Fibroblast of gingiva (primary cell): ENCODE measurements around the gene STT3B.

Experiments
- DNase-seq: peaks from one replicate; pipeline ENCODE4 v3.0.0-alpha.2; 2011; ENCODE audit warnings: low read depth

STT3B gene

DNA sequence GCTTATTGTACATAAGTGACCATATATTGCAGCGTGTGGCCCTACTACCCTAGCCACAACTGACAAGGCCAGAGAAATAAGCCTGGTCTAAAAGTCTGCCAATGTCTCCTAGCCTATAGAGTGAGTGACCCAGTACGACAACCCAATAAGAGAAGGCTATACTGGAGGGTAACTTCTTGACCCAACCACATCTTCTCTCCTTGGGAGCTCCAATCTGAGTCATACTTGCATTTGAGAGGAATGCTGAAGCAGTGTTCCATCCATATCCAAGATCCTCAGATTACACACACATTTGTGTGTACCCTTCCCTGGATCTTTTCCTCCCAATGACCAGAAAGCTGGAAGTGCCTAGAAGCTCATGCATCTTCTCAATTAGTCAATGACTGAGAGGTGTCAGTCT, 11.3 kb upstream of the STT3B start:
- DNase-seq: no peak

DNA sequence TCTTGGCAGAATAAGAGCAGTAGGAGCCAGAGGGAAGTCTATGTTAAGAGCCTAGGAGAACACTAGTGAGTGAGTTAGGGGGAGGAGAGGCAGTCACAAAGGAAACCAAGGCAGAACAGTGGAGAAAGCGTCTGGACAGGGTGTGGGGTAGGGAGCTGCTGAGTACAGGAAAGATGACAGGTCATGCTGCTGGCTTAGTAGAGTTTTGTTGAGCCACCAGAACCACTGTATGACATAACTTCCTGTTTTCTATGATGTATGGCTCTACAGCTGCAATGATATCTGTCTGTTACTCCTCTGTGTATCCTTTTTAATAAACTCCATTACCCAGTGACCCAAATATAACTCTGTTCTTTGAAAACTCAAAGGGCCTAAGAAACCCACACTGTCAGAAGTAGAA, 10.6 kb upstream of the STT3B start:
- no peak for DNase-seq

DNA sequence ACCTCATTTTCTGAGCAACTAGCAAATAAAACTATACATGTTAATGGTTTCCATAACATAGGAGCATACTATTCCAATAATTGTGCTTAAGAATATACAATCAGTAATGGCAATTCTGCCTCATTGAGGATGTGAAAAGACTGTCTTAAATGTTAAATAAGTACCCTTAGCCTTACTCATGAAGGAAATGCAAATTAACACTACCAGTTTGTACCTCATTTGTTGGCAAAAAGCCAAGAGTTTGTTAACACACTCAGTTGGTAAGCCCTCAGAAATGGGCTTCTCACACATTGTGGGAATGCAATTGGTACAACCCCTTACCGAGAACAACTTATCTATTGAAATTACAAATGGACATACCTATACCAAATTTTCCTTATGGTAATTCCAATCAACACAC, 9.2 kb upstream of the STT3B start:
- no peak for DNase-seq

DNA sequence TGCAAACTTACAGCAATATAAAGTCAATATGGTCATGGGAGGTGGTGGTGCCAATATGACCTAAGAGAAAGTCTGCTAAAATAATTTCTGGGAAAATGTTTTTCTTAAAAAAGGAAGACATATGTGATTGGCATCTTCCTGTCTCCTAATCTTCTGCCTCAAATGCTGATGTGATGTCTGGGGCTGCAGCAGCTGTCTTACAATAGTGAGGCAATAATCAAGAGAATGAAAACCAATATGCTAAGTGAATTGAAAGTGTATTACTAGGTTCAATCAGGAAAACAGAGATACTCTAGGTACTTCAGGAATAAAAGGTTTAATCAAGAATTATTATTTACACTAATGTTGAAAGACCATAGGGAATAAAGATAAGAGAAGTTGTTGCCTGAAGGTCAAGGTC, 7.2 kb upstream of the STT3B start:
- DNase-seq: no peak

DNA sequence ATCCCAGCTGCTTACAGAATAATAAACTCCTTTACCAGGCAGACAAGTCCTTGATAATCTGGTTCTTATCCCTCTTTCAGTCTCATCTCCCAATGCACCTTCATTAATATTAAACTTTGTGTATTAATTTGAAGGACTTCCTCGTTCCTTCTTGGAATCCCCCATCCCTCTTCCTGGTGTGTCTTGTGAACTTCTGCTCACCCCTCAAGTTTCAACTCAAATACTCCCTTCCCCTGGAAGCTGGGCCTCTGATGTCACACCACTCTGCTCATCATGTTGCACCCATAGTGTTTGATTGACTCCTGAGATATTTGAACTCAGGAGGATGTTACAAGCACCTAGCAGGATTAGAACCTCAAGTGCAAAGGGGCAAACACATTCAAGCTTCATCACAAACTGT, 3.3 kb upstream of the STT3B start:
- DNase-seq: no peak

DNA sequence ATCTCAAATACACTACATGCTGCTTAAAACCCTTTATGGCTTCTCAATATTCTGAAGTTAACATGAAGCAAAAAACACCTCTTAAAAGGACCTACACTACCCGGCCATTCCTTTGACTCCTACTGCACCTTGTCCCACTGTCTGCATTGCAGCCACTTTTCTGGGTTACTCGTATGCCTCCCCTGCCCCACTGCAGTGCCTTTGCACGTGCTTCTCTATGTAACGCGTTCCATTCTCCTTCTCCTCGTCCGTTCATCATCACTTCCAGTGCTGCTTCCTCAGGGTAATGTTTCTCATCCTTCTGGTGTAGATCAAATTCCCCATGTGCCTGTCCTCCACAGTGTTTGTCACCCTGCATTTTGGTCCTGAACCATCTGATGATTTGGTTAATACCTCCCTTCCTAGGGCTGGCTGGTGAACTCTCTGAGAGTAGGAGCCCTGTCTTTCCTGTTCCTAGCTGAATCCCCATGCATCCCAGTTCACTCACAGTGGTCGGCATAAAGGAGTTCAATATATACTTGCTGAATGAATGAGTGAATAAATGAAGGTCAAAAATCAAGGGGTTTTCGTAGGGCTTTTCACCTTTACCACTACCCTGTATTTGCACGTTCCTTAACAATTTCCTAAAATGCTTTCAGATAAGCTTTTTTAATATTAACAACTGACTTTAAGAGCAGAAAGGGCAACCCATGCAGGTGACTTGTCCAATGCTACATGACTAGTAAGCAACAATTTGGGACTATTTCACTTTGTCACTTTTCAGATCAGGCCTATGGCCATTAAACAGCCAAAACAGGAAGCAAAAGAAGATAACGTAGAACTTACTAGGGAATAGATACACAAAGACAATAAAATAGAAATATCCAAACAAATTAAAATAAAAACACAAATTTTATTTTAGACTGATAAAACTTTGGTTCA, 2.4 kb upstream of the STT3B start:
- DNase-seq: no peak

DNA sequence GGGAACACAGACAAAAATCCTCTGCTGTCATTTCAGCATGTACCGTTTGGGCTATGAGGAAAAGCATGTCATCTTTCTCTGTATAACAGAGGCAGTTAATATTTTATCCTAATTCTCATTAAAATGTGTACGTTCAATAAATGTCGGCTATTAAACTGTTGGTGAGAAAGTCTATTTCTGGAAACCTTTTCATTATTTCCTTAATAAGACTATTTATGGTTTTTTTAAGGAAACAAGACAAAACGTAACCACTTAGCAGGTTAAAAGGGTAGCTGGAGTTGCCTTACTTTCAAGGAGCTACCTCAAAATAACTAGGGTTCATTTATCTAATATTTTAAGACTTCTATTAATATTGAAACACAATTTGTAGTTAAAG, 1.8 kb upstream of the STT3B start:
- DNase-seq: no peak

DNA sequence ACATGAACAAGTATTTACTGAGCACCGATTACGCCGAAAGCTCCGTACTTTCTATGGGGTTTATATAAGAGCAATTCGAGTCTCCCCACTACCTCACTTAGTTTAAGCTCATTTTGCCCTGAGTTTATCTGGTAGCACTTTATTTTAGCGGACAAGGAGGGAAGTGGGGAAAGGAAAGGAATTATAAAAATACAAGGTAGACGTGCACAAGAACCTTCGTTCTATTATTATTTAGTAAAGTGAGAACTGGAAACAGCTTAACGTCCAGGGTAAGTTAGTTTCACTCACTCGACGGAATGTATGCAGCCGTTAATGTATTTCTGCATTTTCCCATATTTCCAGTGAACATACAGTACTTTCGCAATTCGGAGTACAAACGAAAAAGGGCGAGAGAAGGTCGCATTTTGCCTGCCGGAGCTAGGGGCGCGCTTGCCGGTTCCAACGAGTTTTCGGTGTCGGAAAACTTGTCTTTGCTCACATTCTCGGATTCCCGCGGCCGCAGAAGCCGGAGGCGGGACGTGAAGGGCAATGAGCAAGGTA, 1.2 kb upstream of the STT3B start:
- no peak for DNase-seq

DNA sequence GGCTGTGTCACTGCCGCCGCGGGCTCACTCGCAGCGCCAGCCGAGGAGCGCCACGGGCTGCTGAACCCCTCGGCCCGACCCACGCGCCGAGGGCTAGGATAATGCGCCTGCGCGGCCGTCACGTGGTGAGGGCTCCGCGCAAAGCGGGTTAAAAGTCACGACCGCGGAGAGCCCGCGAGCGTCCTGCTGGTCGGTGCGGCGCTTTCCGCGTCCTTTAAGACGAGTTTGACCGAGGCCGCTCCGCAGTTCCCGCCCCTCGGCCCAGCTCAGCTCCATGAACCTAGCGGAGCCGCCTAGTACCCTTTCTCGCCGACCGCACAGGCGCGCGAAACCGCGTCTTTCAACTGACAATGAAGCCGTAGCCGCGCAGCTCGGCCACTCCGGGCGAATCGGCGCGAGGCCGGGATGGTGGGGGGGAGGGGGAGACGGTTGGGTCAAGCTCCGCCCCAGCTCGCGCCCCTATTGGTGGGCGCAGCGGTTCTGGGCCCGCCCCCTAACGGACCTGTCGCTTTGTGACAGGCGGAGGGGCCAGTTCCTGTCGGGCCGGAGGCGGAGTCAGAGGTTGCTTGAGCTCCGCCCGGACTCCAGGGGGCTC, 636 bp upstream of the STT3B start:
- peak; percentile 99 for DNase-seq

DNA sequence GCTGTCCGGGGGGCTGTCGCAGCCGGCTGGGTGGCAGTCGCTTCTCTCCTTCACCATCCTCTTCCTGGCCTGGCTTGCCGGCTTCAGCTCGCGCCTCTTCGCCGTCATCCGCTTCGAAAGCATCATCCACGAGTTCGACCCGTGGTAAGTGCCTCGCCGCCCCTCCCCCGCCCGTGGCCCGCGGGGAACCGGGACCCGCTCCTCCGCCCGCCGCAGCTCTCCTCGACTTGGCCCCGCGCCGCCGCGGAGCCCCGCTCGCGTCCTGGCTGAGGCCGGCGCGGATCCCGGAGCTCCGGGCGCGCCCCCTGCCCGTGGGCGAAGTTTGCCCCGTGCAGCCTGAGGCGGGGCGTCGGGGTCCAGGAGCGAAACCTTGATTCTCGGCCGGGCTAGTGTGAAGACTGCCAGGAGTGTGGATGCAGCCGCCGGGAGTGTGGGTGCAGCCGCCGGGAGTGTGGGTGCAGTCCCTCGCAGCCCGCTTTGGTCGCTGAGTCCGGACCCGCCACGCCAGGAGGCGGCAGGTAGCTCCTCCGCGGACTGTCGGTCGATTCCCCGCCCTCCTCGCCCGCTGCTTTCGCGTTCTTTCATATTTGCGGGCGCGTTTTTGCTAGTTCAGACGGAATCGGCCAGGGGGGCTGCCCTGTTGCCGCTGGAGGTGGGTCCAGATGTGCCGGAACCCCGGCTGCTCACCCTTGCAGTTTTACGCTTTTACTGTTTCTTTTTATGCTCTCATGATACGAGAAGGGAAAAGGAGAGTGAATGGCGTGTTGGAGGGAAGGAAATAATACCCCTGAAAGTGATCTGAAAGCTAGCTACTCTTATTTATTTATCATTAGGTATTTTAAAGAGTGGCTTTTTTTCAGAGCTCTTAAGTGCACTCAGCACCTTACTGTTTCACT, 692 bp downstream of the STT3B start:
- peak; percentile 5 for DNase-seq

DNA sequence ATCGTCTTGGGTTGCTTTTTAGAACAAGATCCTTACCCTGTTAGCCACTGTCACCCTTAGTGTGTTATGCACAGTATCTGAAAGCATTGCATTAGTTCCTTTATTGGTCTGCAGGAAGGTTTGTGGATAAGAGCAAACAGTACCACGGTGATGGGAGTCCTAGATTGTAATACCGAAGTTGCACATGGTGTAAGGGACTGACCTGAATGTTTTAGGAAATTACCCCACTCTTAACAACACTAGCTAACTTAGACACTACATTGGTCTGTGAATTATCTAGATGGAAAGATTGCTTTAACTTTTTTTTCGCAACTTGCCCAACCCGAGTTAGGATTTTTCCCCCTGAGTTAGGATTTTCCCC, 1.3 kb downstream of the STT3B start:
- DNase-seq: peak; percentile 8

DNA sequence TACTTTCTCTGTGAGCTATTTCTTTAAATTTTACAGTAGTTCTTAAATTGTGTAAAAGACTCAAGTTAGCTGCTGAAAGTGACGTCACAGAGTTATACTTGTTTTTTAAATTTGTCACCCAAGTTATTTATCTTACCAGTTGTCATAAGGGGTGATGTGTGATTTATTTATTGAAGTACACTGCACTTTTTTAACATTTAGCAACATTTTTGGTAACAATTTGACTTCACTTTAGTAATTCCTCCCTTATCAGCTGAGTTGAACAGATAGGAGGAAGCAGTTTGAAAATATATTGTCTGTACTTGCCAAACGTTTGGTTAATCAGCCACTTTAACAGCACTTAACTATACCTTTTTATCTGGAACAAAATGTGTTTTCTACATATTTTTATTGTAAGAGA, 3.8 kb downstream of the STT3B start:
- no peak for DNase-seq

DNA sequence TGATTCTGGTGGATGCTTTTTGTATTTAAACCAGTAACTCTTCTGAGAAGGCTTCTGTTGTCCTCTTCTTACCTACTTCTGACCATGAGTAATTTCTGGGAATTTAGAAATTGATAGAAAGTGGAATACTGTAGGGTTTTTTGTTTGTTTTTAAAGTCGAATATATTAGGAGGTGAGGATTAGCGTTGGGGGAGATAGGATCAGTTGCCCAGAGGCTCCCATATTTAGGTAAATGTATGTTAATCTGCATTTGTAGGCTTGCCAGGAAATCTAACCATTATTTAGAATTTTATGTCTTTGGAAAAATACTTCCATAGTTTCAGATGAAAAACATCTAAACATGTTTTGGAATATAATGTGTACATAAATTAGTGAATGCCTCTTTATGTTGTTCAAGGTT, 6.1 kb downstream of the STT3B start:
- no peak for DNase-seq

DNA sequence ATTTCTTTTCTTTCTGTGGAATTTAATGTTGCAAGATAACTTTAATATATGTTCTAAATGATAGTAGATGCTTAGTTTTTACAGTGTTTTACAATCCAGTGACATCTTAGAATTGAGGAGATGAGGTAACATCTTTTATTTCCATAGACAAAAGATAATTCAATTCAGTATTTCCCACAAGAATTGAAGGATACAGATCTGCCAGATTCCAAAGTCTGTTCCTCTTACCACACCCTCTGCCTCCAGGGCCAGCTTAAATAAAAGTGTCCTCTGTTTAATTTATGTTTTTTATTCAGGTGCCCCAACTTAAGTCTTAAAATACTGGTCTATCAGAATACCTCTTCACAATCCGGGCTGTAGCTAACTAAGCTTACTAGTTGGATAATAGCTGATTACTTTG, 6.5 kb downstream of the STT3B start:
- DNase-seq: no peak

DNA sequence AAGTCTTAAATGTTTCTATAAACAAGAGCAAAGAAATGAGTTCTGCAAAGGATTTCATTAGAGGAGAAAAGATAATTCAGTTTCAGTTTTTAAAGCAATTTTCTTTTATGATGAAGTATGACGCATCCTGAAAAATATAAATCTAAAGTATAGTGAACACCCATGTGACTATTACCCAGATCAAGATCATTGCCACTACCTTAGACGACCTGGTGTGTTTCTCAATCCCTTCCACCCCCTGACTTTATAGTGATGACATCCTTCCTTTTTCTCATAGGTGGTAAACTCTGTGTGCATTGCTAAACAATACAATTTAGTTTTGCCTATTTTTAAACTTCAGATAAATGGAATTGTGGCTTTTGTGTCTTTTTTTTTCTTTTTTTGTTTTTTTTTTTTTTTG, 8.4 kb downstream of the STT3B start:
- no peak for DNase-seq

DNA sequence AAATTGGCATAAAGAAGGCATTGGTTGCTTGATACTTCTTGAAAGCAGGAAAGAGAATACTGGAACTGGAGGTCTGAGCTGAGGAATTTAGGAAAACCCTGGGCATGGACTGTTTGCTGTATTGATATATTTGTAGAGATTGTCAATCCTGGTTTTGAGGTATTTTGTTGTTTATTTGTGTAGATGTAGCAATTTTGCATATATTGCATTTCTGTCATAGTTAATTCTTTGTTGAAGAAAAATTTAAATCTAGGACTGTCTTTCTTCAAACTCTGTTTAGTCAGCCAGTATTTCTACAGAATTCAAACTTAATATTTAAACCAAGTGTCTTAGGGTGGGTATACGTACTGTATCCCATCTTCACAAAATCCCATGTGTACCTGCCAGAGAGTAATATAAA, 9.5 kb downstream of the STT3B start:
- no peak for DNase-seq

DNA sequence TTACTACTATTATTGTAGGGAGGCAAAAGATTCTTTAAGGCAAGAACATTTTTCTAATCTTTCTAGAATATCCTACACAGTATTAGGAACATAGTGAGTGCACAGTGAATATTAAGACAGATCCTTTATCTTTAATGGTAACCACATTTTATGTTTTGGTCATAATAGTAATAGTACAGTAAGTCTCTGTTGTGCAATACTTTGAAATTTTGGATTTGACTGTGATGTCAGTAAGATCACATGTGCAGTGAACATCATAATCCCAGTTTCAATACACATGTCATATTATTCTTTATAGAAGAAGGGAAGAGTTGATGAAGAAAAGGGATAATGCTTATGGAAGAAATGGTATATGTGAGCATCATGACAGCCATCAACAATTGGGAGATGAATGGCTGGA, 10.7 kb downstream of the STT3B start:
- DNase-seq: peak; percentile 14

DNA sequence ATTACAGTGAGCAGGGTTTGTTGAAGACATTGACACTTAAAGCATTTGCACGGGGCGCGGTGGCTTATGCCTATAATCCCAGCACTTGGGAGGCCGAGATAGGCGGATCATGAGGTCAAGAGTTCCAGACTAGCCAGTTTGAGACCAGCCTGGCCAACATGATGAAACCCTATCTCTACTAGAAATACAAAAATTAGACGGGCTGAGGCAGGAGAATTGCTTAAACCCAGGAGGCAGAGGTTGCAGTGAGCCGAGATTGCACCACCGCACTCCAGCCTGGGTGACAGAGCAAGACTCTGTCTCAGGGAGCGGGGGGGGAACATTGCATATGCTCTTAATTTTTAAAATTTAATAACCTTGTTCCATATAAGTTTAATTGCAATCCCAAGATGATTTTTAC, 11.9 kb downstream of the STT3B start:
- DNase-seq: peak; percentile 65

DNA sequence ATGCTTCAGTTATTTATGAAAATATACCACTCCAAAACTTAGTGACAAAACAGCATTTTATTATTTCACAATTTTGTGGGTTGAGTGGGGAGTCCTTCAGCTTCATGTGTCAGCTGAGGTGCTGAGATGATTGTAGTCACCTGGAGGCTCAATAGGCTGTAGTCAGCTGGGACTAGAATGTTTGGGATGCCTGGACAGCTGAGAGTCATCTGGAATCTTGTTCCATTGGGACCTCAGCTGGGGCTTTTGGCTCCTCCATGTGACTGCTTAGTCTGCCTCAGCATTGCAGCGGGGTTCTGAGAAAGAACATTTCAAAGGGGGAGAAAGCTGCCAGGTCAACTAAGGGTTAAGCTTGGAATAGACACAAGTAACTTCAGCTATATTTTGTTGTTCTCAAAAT, 13.4 kb downstream of the STT3B start:
- DNase-seq: no peak

DNA sequence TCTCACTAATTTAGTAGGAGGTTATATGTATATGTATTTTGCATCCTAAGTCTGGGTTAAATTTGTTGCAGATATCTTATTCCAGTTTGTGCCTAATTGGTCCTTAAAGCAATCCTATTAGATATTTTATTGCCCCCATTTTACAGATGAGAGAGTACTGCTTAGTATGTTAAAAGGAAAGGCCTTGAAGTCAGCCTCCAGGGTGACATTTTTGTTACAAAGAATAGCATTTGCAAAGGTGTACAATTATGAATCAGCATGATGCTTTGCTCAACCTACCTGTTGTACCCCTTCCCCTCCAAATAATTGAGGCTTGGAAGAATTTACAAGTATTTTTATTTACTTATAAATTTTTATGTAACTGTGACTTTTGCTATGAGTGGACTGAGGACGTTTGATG, 14.0 kb downstream of the STT3B start:
- no peak for DNase-seq

DNA sequence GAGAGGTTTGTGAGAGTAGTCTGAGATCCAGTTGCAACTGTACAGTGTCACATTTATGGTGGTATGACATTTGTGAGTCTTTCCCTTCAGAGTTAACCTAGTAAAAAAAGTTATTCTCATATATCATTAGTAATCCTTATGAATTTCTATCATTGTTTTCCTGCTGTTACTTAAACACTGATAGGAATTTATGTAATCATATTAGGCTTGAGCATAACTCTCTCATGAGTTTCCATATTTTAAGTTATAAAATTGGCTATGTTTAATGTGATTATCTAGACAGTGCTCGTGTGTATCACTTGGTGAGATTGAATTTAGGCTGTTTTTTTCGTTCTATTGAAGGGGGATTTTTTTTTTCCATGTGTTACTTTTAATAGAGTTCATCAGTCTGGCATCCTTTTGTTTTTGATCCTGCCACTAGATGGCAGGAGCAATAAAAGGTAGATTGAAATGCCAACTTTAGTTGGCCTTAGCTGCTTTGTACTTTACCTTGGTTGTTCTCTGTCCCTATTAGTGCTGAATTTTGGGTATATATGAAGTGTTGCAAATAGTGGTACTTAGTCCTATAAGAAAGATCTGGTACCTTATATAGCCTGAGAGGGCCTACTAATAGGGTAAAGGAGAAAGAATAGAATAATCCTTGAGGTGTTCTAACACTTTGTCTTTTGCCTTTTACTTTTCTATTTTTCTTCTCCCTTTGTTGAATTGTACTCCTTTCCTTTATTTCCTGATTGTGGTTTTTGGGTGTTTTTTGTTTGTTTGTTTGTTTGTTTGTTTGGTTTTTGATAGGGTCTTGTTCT, 17.9 kb downstream of the STT3B start:
- DNase-seq: no peak

DNA sequence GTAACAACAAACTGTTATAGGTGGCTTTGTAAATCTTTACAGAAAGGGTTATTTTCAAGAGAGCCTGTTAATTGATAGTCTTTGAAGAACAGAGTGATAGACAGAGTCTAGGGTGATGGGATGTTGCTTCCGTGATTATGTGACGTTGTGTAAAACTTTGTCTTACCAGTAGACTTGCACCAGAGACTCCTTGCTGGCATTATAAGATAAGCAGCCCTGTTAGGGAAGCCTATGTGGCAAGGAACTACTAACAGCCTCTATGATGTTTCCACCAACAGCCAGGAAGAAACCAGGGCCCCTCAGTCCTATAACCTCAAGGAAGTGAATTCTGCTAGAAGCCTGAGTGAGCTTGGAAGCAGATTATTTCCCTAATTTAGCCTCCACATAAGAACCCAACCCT, 18.9 kb downstream of the STT3B start:
- DNase-seq: no peak
